Colon (tissue), 2 donors: ENCODE data around the gene TFAP2E.

Source experiments
- FAIRE-seq: peaks from 2 replicates; lab custom pipeline; 2012; peaks lifted over from hg19 to GRCh38; lab: Jason Lieb, UNC
- donor health status: control.
- donor health status: control.

Gene TFAP2E

GRCh38 chr1:35595684-35596083 is 22.6 kb downstream of the TFAP2E start:
- FAIRE-seq: no peak

DNA sequence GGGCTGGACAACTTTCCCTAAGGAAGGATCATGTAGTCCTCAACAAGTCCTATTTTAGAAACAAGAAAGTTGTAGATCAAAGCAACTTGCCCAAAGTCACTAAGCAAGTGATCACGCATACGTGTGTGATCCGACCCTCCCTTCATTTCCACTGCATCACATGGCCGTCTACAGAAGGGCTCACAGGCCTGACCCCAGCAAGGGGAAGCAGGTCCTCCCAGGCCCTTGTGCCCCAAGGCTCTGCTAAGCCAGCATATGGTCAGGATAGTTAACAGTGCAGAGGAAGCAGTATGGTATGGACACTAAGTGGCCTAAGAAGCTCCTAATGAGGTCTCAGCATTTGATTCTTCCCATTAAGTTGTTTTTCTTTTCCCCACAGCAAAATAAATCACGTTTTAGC is 24.8 kb downstream of the TFAP2E start:
- FAIRE-seq: no peak

DNA sequence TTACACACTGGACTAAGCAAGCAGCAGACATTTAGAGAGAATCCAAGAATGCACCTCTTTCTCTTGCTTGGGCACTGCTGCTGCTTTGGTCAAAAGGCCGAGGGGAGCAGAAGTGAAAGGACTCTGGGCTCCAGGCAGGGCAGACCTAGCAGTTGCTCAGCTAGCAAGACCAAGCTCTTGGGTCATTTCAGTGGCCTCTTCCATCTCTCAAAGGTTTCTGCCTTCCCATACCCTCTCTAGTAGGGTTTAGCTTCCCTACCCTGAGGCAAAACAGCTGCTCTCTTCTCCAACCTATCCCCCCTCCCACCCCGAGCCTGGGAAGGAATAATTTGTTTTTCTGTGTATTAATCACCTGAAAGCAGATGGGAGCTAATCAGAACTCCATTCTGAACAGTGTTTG is 25.8 kb downstream of the TFAP2E start:
- FAIRE-seq: no peak

DNA sequence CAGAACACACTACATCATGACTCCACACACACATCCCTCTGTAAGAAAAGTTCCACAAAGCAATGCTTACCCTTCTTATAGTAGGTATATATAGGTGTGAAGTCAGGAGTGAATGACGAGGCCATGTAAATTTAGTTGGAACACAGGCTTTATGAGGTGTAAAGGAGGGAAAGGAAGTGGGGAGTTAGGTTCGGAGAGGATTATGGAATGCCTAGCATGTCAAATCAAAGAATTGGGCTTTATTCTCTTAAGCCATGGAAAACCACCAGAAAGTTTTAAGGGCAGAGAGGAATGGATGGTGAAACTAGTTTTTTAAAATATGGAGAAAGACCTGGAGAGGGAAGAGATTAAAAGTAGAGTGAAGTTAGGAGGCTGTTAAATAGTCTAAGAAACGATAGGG is 26.3 kb downstream of the TFAP2E start:
- no peak for FAIRE-seq

DNA sequence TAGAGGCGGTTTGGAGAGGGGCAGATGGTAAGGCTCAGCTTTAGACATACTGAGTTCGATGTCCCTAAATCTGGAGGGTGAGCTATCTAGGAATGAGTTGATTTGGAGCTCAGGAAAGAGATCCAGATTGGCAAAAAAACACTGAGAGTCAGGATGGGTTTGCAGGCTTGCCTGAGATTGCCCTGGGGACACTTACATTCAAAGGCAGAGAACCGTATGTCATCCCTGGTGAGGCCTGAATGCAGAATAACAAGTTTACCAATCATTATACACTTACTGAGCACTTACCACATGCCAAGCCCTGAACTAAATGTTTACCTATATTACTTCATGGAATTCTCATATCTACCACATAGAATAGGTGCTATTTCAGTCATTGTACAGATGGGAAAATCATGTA is 27.5 kb downstream of the TFAP2E start:
- FAIRE-seq: no peak

DNA sequence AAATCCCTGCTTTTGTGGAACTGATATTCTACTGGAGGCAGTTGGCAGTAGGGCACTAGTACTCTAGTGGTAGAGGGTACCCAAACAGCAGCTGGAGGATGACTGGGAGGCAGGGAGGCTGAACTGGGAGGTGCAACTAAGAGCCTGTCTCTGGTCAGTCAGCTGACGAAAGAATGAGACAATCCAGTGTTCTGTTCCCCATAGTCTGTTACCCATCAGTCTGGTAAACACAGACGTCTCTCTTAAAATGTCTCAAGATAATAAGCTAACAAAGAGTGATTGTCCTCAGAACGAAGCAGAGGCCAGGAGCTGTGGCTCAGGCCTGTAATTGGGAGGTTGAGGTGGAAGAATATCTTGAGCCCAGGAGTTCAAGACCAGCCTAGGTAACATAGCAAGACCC is 30.4 kb downstream of the TFAP2E start:
- FAIRE-seq: no peak

- FAIRE-seq: no peak
Observed at GRCh38 chr1:35603941-35604340, 30.8 kb downstream of the TFAP2E start.

- no peak for FAIRE-seq
Observed at GRCh38 chr1:35605071-35605866, 32.2 kb downstream of the TFAP2E start.

DNA sequence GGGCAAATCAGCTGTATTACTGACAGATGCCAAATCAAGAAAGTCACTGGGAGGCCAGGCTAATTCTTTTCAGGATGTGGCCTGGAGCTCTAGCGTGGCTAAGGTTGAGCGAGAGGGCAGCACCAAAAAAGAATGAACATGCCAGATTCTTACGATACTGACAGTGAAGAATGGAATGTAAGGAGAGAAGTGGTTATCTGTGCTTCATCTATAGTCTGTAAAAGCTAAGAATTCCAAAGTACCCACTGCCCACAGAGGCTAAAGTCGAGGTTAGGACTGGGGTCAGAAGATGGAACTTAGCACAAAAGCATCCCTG is 32.7 kb downstream of the TFAP2E start:
- no peak for FAIRE-seq

- FAIRE-seq: no peak
Observed at GRCh38 chr1:35611655-35612054, 38.5 kb downstream of the TFAP2E start.

DNA sequence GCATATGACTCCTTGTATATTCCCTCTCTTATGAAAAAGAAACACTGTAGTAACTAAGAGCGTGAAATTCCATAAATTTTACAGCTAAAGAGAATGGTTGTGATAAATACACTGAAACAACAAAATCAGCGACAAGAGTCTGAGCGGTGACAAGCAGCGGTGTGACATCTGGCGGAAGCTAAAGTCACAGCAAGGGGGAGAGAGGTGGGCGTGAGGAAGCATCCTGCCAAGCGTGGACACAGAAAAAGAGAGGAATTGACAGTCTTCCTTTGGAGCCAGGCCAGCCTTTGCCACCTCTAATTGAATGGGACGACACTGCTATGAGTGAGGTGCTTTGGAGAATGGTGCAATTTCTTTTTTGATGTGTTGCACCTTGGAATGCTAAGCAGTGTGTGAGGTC is 42.3 kb downstream of the TFAP2E start:
- FAIRE-seq: no peak

GRCh38 chr1:35619237-35620121 is 46.4 kb downstream of the TFAP2E start:
- no peak for FAIRE-seq

- FAIRE-seq: no peak
Observed at GRCh38 chr1:35622510-35623178, 49.5 kb downstream of the TFAP2E start.

DNA sequence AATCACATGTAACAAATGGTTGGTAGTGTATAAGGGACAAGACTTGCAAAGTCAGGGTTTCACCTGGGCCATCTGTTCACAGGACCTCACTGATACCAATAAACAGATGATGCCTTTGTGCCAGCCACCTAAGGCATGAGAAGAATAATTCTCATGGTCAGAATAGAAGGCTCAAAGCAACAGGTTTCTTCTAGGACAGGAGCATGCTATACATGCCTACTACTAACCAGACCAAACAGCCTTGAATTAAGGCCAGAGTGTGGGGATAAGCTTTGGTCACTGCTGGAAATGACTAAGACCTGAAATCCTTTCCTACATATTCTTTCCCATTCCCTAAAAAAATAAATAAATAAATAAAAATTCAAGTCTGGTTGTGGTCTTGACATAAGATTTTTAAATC is 50.7 kb downstream of the TFAP2E start:
- FAIRE-seq: no peak

DNA sequence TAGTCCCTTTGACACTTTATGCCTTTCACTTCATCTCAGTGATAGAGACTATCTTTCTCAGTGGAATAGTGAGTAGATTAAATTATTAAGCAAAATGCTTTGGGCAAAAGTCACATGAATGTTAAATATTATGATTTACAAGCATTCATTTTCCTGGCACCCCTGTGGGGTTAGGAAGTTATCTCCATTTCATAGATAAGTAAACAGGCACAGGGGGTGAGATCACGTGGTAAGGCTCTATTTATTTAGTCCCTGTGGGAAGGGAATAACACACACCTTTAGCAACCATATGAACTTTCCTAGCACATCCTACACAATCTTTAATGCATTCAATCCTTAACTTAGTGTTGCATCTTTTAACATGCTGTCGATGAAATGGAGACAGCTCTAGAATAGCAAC is 55.9 kb downstream of the TFAP2E start:
- FAIRE-seq: no peak

DNA sequence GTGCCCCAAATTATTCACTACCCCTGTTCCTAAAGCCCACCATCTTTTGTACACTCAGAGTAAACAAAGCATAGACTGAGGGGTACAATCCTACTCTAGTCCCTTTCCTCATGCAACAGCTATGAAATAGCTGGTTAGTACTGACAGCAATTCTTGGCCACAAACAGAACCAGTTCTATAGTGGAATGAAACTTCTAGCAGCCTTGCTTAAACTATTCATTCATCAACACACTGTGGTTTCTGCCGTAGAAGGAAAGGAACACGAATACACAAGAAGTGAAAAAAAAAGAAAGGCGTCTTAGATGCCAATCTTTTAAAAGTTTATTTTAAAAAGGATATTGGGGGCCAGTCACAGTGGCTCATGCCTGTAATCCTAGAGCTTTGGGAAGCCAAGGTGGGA is 58.3 kb downstream of the TFAP2E start:
- no peak for FAIRE-seq

DNA sequence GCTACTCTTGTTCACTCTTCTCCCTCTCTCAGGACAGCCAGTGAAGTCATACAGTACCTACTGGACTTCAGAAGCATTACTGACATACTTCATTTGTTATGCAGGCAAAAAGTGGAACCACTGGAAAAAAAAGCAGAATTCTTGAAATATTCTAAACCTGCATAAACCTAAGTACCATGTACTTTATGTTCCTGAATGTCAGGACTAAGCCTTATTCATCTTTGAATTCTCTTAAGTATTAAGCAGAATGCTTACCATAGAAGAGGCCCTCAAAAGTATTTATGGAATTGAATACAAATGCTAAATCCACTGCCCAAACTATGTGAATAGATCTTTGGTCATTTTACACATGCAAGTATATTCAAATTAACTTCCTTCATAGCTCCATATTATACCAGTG is 60.4 kb downstream of the TFAP2E start:
- FAIRE-seq: no peak

DNA sequence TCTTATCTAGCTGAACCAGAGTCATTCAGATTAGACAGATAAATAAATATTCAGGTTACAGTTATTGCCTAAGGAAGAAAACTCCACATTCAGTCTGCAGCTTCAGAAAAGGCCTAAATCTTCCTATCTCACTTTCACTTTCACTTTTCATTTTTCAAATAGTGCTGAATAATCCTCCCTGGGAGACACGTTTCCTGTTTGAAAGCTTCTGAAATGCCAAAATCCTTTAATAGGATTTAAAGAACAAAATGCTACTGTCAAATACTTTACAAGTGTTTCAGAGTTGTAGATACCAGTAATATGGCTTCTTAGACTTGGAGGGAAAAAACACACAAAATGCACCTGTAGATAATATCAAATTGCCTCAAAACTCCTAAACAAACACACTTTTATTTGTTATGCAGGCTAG is 64.3 kb downstream of the TFAP2E start:
- no peak for FAIRE-seq

- no peak for FAIRE-seq
Observed at GRCh38 chr1:35640380-35641232, 67.5 kb downstream of the TFAP2E start.

DNA sequence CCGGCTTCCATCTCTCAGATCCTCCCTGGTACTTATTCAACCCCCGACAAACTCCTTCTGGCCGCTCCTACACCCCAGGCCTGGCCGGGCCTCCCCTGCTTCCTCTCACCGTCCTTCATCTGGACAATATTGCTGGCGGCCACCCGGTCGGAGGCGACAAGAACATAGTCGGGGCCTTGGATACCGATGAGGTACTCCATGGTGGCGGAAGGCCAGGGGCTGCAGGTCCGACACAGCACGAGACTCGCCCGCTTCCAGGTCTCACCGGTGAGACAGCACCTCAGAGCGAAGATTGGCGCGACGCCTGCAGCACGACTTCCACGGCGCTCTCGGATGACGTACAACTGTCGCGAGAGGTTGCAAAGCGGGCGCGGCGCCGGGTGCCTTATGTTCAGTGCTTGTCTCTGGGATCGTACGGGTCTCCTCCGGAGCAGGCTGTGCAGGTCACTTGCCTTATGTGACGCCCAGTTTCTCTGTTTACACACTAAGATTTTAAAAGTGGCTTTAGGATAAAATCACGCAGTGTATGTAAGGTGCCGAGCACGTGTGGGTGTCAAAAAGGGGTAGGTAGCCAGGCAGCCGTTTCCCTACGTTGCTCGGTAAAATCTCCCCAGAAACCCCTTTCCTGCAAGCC is 68.2 kb downstream of the TFAP2E start, which contains the start of gene PSMB2:
PSMB2 (minus strand) TSS at position 294 of the 634 bp plus-strand sequence; CDS start at position 200, 94 bp downstream.
- FAIRE-seq: no peak

GRCh38 chr1:35642471-35642955 is 69.4 kb downstream of the TFAP2E start:
- no peak for FAIRE-seq
